ENCODE data around the gene SOCS3. TPM values are rescaled to one million over a fixed set of nuclear protein-coding genes. Genes with fewer than 3 reads are reported as not detected.

The SOCS3 gene
- total and polyA plus RNA-seq, 4 donors = 65.8 to 545 (median 113) TPM

DNA sequence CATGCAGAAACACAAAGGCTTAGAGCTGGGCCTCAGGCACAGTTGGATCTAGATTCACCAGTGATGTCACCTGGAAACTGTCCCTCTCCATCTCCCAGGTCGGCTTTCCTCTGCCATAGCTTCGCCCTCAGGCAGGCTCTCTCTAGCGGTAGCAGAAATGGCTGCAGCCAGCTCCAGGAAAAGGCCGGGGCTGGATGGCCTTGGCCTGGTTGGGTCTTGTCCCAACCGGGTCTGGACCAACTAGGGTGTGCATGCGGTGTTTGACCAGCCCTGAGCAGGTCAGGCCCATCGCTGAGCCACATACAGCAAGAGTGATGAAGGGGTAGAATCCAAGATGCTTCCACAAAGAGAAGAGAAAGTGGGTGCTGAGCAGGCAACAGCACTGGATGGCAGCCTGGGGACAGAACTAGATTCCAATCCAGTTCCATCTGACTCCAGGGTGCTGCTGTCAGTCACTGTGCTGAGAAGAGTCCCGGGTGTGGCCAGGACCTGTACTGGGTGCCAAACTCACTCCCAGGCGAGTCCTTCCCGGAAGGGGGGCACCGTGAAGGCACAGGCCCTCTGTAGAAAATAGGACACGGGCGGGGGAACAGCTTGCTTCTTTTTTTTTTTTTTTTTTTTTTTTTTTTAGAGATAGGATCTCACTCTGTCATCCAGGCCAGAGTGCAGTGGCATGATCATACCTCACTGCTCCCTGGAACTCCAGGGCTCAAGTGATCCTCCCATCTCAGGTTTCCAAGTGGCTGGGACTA lies 51.8 kb downstream of the SOCS3 start:
- Histone ChIP-seq H3K36me3 (ENCODE audit: control insufficient read depth in 4 of 4, insufficient read depth in 4 of 4, low read length in 4 of 4) (no peaks in the 10 kb centered on the region), H3K9me3 (ENCODE audit: control insufficient read depth in 4 of 4, insufficient read depth in 3 of 4, low read length in 3 of 4) (no peaks in the 10 kb centered on the region), H3K9ac (ENCODE audit: insufficient read depth in 1 of 2, low read length in 2 of 2) (no peak overlapping the region), H3K27ac (ENCODE audit: low read depth in 1 of 2, low read length in 1 of 2) (no peak overlapping the region), H3K4me1 (ENCODE audit: control insufficient read depth in 5 of 5, insufficient read depth in 5 of 5, low read length in 5 of 5) (peaks cover 0 to 8% (median 0%) of the 10 kb centered on the region in 5 donors), H3K4me3 (no peak overlapping the region), H3K27me3 (ENCODE audit: control insufficient read depth in 3 of 3, insufficient read depth in 3 of 3, low read length in 2 of 3) (no peaks in the 10 kb centered on the region)
- DNase-seq (no peak), ATAC-seq (ENCODE audit: insufficient read depth, low FRiP score) (no peak)
- TF ChIP-seq, protein P1, sequence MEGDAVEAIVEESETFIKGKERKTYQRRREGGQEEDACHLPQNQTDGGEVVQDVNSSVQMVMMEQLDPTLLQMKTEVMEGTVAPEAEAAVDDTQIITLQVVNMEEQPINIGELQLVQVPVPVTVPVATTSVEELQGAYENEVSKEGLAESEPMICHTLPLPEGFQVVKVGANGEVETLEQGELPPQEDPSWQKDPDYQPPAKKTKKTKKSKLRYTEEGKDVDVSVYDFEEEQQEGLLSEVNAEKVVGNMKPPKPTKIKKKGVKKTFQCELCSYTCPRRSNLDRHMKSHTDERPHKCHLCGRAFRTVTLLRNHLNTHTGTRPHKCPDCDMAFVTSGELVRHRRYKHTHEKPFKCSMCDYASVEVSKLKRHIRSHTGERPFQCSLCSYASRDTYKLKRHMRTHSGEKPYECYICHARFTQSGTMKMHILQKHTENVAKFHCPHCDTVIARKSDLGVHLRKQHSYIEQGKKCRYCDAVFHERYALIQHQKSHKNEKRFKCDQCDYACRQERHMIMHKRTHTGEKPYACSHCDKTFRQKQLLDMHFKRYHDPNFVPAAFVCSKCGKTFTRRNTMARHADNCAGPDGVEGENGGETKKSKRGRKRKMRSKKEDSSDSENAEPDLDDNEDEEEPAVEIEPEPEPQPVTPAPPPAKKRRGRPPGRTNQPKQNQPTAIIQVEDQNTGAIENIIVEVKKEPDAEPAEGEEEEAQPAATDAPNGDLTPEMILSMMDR (IDR thresholded peaks at IDR 0.05; ENCODE audit: control extremely low read depth, extremely low read depth) = no peak
- 85 to 94% methylated on average over 13 of the region's 13 CpGs for WGBS, 2 donors

DNA sequence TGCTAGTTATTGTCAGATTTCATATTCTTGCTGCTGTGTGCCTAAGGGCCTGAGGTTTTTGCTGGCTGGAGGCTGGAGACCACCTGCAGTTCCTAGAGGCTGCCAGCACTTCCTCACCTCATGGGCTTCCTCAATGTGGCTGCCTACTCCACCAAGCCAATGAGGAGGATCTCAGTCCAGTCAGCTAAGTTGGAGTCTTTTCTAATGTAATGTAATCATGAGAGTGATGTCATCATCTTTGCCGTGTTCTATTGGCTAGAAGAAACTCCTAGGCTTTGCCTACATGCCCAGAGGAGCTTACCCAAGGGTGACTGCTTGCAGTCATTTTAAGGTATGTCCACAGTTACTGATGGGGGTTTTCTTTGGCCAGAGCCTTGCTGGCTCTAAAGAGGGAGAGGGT lies 53.0 kb downstream of the SOCS3 start:
- Histone ChIP-seq H3K4me1 (ENCODE audit: control insufficient read depth in 5 of 5, insufficient read depth in 5 of 5, low read length in 5 of 5) (peaks cover 0 to 8% (median 0%) of the 10 kb centered on the region in 5 donors), H3K27ac (ENCODE audit: low read depth in 1 of 2, low read length in 1 of 2) (no peak overlapping the region), H3K9me3 (ENCODE audit: control insufficient read depth in 4 of 4, insufficient read depth in 3 of 4, low read length in 3 of 4) (no peaks in the 10 kb centered on the region), H3K4me3 (no peak overlapping the region), H3K27me3 (ENCODE audit: control insufficient read depth in 3 of 3, insufficient read depth in 3 of 3, low read length in 2 of 3) (no peaks in the 10 kb centered on the region), H3K36me3 (ENCODE audit: control insufficient read depth in 4 of 4, insufficient read depth in 4 of 4, low read length in 4 of 4) (no peaks in the 10 kb centered on the region), H3K9ac (ENCODE audit: insufficient read depth in 1 of 2, low read length in 2 of 2) (no peak overlapping the region)
- ATAC-seq (ENCODE audit: insufficient read depth, low FRiP score) = no peak
- WGBS, 2 donors = 84 to 87% methylated on average over 1 of the region's 1 CpG
- TF ChIP-seq, protein P1 (IDR thresholded peaks at IDR 0.05; ENCODE audit: control extremely low read depth, extremely low read depth) = no peak
- DNase-seq = no peak

Small RNAs within 50 kb of the gene (small RNA-seq; reads per million reads assigned to genes)
- not detected for gene RF00415 (ENCODE audit: low replicate concordance)
- not detected for gene RN7SL236P (ENCODE audit: low replicate concordance)

Other genes with a start within 250 kb of the SOCS3 start
- gene TMC6, start 231.3 kb downstream of the SOCS3 start, total RNA-seq = 100 to 1,000 TPM in 1 of 2 donors, 10 to 100 TPM in 1; 75.7 to 166 TPM
- gene TMC6, start 231.3 kb downstream of the SOCS3 start, polyA plus RNA-seq = 100 to 1,000 TPM in 1 of 2 donors, 10 to 100 TPM in 1; 88.4 to 109 TPM
- gene TMC8, start 229.3 kb downstream of the SOCS3 start, total RNA-seq = 10 to 100 TPM; 15.5 to 28.1 TPM
- 10 to 100 TPM; 15.7 to 21.2 TPM for gene TMC8, start 229.3 kb downstream of the SOCS3 start, polyA plus RNA-seq
- gene C17orf99, start 213.7 kb downstream of the SOCS3 start, total RNA-seq = 1 to 10 TPM in 1 of 2 donors, not detected in 1; 2.8 TPM
- under 1 TPM; 0.05 to 0.20 TPM for gene C17orf99, start 213.7 kb downstream of the SOCS3 start, polyA plus RNA-seq
- gene SYNGR2, start 191.5 kb downstream of the SOCS3 start, total RNA-seq = 100 to 1,000 TPM; 111 to 188 TPM
- 100 to 1,000 TPM; 188 to 212 TPM for gene SYNGR2, start 191.5 kb downstream of the SOCS3 start, polyA plus RNA-seq
- 1 to 10 TPM; 7.9 to 9.2 TPM for gene TK1, start 173.0 kb downstream of the SOCS3 start, total RNA-seq
- 10 to 100 TPM; 11.5 to 14.9 TPM for gene TK1, start 173.0 kb downstream of the SOCS3 start, polyA plus RNA-seq
- gene AFMID, start 172.7 kb downstream of the SOCS3 start, total RNA-seq = 10 to 100 TPM; 33.7 to 34.9 TPM
- gene AFMID, start 172.7 kb downstream of the SOCS3 start, polyA plus RNA-seq = 10 to 100 TPM; 24.6 to 35.4 TPM
- gene BIRC5, start 145.8 kb downstream of the SOCS3 start, total RNA-seq = 10 to 100 TPM in 1 of 2 donors, 1 to 10 TPM in 1; 1.1 to 11.2 TPM
- 1 to 10 TPM; 2.0 to 2.8 TPM for gene BIRC5, start 145.8 kb downstream of the SOCS3 start, polyA plus RNA-seq
- gene TMEM235, start 128.4 kb downstream of the SOCS3 start, total RNA-seq = under 1 TPM in 1 of 2 donors, not detected in 1; 0.97 TPM
- under 1 TPM in 1 of 2 donors, not detected in 1; 0.08 TPM for gene TMEM235, start 128.4 kb downstream of the SOCS3 start, polyA plus RNA-seq
- 100 to 1,000 TPM in 1 of 2 donors, 10 to 100 TPM in 1; 90.6 to 104 TPM for gene PGS1, start 18.6 kb upstream of the SOCS3 start, total RNA-seq
- 10 to 100 TPM; 44.9 to 98.0 TPM for gene PGS1, start 18.6 kb upstream of the SOCS3 start, polyA plus RNA-seq
- gene DNAH17, start 217.3 kb upstream of the SOCS3 start, total RNA-seq = 1 to 10 TPM; 1.3 to 1.6 TPM
- gene DNAH17, start 217.3 kb upstream of the SOCS3 start, polyA plus RNA-seq = 1 to 10 TPM in 1 of 2 donors, under 1 TPM in 1; 0.44 to 1.1 TPM

All from lung (tissue), 13 donors.